CD4-positive, alpha-beta memory T cell (primary cell): ENCODE data around the gene DNAH10. TPM values are rescaled to one million over a fixed set of nuclear protein-coding genes. Genes with fewer than 3 reads are reported as not detected.
A peak's percentile ranks its signal among the peaks of the same experiment; 100 is the strongest.

Experiments used
- CTCF ChIA-PET: fragments of 350-600 bp; sonication (Branson Sonifier 250); formaldehyde crosslinking; loops from one replicate; lab custom pipeline; 2021; ENCODE audit warnings: inconsistent platforms; ENCODE audit not compliant: partially characterized antibody; lab: Charles Lee
- POLR2A ChIA-PET: fragments of 350-600 bp; sonication (Branson Sonifier 250); formaldehyde crosslinking; loops from one replicate; lab custom pipeline; 2021; ENCODE audit not compliant: partially characterized antibody; lab: Charles Lee
- DNase-seq, 5 donors: peaks; one replicate each; pipeline versions ENCODE4 v3.0.0 to v3.0.0-alpha.2; 2020 to 2022; ENCODE audit warnings: mixed read lengths in 1 of 5
- H3K27ac ChIP-seq: one replicate; pipeline ENCODE4 v1.7.0; 2013; ENCODE audit warnings: low read depth, low read length
- H3K27me3 ChIP-seq: 2 replicates; pipeline ENCODE4 v1.7.0; 2013; ENCODE audit warnings: mild to moderate bottlenecking, low read length, moderate library complexity; ENCODE audit not compliant: insufficient read depth
- H3K36me3 ChIP-seq: 2 replicates; pipeline ENCODE4 v1.7.0; 2013; ENCODE audit warnings: mild to moderate bottlenecking, low read length, moderate library complexity; ENCODE audit not compliant: insufficient read depth
- H3K4me1 ChIP-seq: 2 replicates; pipeline ENCODE4 v1.7.0; 2013; ENCODE audit warnings: mild to moderate bottlenecking, low read length, moderate library complexity; ENCODE audit not compliant: insufficient read depth
- H3K4me3 ChIP-seq, 2 donors: one replicate each; pipeline ENCODE4 v1.7.0; 2013; ENCODE audit warnings: low read length in 2 of 2, mild to moderate bottlenecking in 1 of 2
- H3K9me3 ChIP-seq, 2 donors: one replicate each; pipeline ENCODE4 v1.7.0; 2013; ENCODE audit warnings: low read length in 2 of 2, control low read depth in 1 of 2; ENCODE audit not compliant: control insufficient read depth in 1 of 2
- H3K27ac Mint-ChIP-seq, 7 donors: one replicate each; pipeline ENCODE4 v1.8.0; 2020 to 2021; ENCODE audit warnings: mixed read lengths in 7 of 7, mild to moderate bottlenecking in 6 of 7, inconsistent platforms in 3 of 7, moderate library complexity in 3 of 7
- H3K27me3 Mint-ChIP-seq, 2 donors: one replicate each; pipeline ENCODE4 v1.8.0; 2020 to 2021; ENCODE audit warnings: mixed read lengths in 2 of 2
- H3K36me3 Mint-ChIP-seq, 2 donors: one replicate each; pipeline ENCODE4 v1.8.0; 2020 to 2021; ENCODE audit warnings: mixed read lengths in 2 of 2, inconsistent platforms in 1 of 2, mild to moderate bottlenecking in 1 of 2
- H3K4me1 Mint-ChIP-seq, 4 donors: one replicate each; pipeline ENCODE4 v1.8.0; 2020 to 2021; ENCODE audit warnings: mixed read lengths in 4 of 4, mild to moderate bottlenecking in 1 of 4
- H3K4me3 Mint-ChIP-seq, 8 donors: one replicate each; pipeline ENCODE4 v1.8.0; 2020 to 2021; ENCODE audit warnings: mixed read lengths in 8 of 8, mild to moderate bottlenecking in 7 of 8, moderate library complexity in 6 of 8, inconsistent platforms in 3 of 8
- H3K9me3 Mint-ChIP-seq, 8 donors: one replicate each; pipeline ENCODE4 v1.8.0; 2020 to 2021; ENCODE audit warnings: mixed read lengths in 8 of 8, mild to moderate bottlenecking in 5 of 8, inconsistent platforms in 3 of 8, moderate library complexity in 1 of 8
- intact Hi-C: fragments of 100-400 bp; cut with micrococcal nuclease; formaldehyde crosslinking; loops from one replicate; pipeline ENCODE4 v1.15.1; 2023
- polyA plus RNA-seq, 2 donors: library from polyadenylated mRNA; unstranded; fragments of 300-500 nt; fragmentation: Illumina TruSeq; gene quantifications; one replicate each; pipeline ENCODE4 v1.2.3, GENCODE V29; 2021
- total RNA-seq, 2 experiments: library from RNA; stranded (reverse); gene quantifications; one replicate each; pipeline ENCODE4 v1.2.3, GENCODE V29; 2021

Gene DNAH10
- total and polyA plus RNA-seq, 4 experiments from 2014 or later = 0.06 to 0.08 (median 0.06) TPM; not detected in 1

GRCh38 chr12:123757561-123757960, 4.5 kb upstream of the DNAH10 start:
- Histone ChIP-seq H3K9me3 (no peaks in the 10 kb centered on the region), H3K27ac (no peak overlapping the region), H3K36me3 (peaks cover 25% of the 10 kb centered on the region), H3K27me3 (no peaks in the 10 kb centered on the region), H3K4me1 (peaks cover 3% of the 10 kb centered on the region), H3K4me3 (no peak overlapping the region)
- ChIA-PET POLR2A (no interaction called here), CTCF (no interaction called here)
- H3K4me1 Mint-ChIP-seq = peaks cover 0 to 5% (median 0%) of the 10 kb centered on the region in 4 donors
- H3K27ac Mint-ChIP-seq = peak overlapping the region in 1 of 7 donors; percentile 51
- DNase-seq = no peak
- intact Hi-C loops = no loop called here
- H3K27me3 Mint-ChIP-seq = no peaks in the 10 kb centered on the region
- peaks cover 36 to 39% of the 10 kb centered on the region in 2 donors for H3K36me3 Mint-ChIP-seq
- no peak overlapping the region for H3K4me3 Mint-ChIP-seq
- H3K9me3 Mint-ChIP-seq = no peaks in the 10 kb centered on the region

DNA sequence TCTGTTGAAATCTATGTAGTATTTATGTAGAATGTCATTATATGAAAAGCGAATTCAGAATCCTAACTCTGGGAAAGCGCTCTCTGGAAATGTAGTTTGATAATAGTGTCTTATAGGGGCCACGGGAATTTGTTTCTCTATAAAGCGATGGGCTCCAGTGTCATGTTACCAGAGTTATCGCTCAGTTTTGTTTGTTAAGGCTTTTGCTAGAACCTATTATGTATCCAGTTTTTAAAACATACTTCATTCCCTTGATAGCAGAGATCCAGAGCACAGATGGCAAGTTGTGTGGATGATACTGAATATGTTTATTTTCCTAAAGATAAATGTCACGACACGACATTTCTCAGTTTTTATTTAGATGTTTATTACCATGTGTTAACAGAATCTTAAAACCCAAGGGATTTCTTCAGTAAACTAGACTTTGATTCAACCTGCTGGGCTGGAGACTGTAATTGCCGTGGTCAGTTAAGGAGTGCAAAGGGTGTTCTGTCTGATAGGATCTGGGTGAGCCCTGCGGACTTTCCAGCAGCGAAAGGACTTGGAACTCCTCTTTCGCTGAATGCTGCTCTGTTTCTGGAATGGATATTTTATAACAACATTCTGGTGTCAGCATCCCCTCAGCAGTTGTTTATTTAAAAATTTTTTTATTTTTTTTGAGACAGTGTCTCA, 1.7 kb upstream of the DNAH10 start:
- Histone ChIP-seq H3K9me3 (no peaks in the 10 kb centered on the region), H3K27ac (no peak overlapping the region), H3K36me3 (peaks cover 4% of the 10 kb centered on the region), H3K27me3 (no peaks in the 10 kb centered on the region), H3K4me3 (no peak overlapping the region), H3K4me1 (peaks cover 7% of the 10 kb centered on the region)
- Mint-ChIP-seq H3K27me3 (peaks cover 3 to 6% of the 10 kb centered on the region in 2 donors), H3K4me3 (peak overlapping the region in 2 of 8 donors; percentile 2 to 13), H3K36me3 (peaks cover 18% of the 10 kb centered on the region in 2 donors), H3K4me1 (peaks cover 0 to 5% (median 0%) of the 10 kb centered on the region in 4 donors), H3K27ac (no peak overlapping the region), H3K9me3 (no peaks in the 10 kb centered on the region)
- intact Hi-C loops = loop anchor here (5.0 kb wide), 1 partner anchor 222 kb away; no protein-coding TSS in a partner anchor
- CTCF ChIA-PET = no interaction called here
- POLR2A ChIA-PET = no interaction called here
- DNase-seq = no peak

DNA sequence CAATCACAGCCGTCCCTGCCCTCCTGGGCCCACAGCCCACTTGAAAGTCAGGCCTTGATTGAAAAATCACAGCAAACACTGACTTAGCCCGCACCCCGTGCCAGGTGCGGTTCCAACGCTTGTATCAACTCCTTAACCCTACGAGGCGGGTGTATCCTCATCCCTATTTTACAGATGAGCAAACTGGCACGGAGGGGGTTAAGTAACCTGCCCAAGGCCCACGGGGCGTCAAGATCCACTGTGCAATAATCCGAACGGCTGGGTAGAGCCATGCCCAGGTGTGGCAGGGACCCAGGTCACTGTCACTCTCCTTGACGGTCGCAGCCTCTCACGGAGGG, 583 bp downstream of the DNAH10 start:
- Histone ChIP-seq H3K36me3 (no peaks in the 10 kb centered on the region), H3K27me3 (no peaks in the 10 kb centered on the region), H3K4me1 (peaks cover 10% of the 10 kb centered on the region), H3K27ac (no peak overlapping the region), H3K9me3 (no peaks in the 10 kb centered on the region), H3K4me3 (peak overlapping the region in 1 of 2 donors; percentile 27)
- no peak for DNase-seq
- Mint-ChIP-seq H3K4me3 (peak overlapping the region; percentile 27 to 89 (median 82)), H3K27ac (no peak overlapping the region), H3K27me3 (peaks cover 3 to 6% of the 10 kb centered on the region in 2 donors), H3K4me1 (peaks cover 0 to 10% (median 4%) of the 10 kb centered on the region in 4 donors), H3K9me3 (no peaks in the 10 kb centered on the region), H3K36me3 (peaks cover 9 to 14% of the 10 kb centered on the region in 2 donors)
- intact Hi-C loops = loop anchor here (5.0 kb wide), 1 partner anchor 220 kb away; no protein-coding TSS in a partner anchor
- POLR2A ChIA-PET = no interaction called here
- CTCF ChIA-PET = no interaction called here

GRCh38 chr12:123763093-123763492, 992 bp downstream of the DNAH10 start:
- no peaks in the 10 kb centered on the region for H3K9me3 Mint-ChIP-seq
- H3K27ac ChIP-seq = no peak overlapping the region
- H3K36me3 Mint-ChIP-seq = peaks cover 7 to 11% of the 10 kb centered on the region in 2 donors
- peaks cover 3 to 6% of the 10 kb centered on the region in 2 donors for H3K27me3 Mint-ChIP-seq
- H3K4me3 Mint-ChIP-seq = peak overlapping the region in 5 of 8 donors; percentile 33 to 89 (median 39)
- intact Hi-C loops = loop anchor here (5.0 kb wide), 1 partner anchor 219 kb away; no protein-coding TSS in a partner anchor
- ChIA-PET CTCF (no interaction called here), POLR2A (no interaction called here)
- peaks cover 12% of the 10 kb centered on the region for H3K4me1 ChIP-seq
- DNase-seq = no peak
- H3K27ac Mint-ChIP-seq = no peak overlapping the region
- peaks cover 0 to 10% (median 5%) of the 10 kb centered on the region in 4 donors for H3K4me1 Mint-ChIP-seq
- no peaks in the 10 kb centered on the region for H3K27me3 ChIP-seq
- no peaks in the 10 kb centered on the region for H3K36me3 ChIP-seq
- H3K9me3 ChIP-seq = no peaks in the 10 kb centered on the region
- H3K4me3 ChIP-seq = no peak overlapping the region

GRCh38 chr12:123764109-123764508, 2.0 kb downstream of the DNAH10 start:
- Histone ChIP-seq H3K4me1 (peaks cover 12% of the 10 kb centered on the region), H3K27ac (no peak overlapping the region), H3K27me3 (no peaks in the 10 kb centered on the region), H3K4me3 (no peak overlapping the region), H3K9me3 (no peaks in the 10 kb centered on the region), H3K36me3 (no peaks in the 10 kb centered on the region)
- intact Hi-C loops = loop anchor here (5.0 kb wide), 1 partner anchor 218 kb away; no protein-coding TSS in a partner anchor
- H3K9me3 Mint-ChIP-seq = no peaks in the 10 kb centered on the region
- H3K27ac Mint-ChIP-seq = no peak overlapping the region
- POLR2A ChIA-PET = no interaction called here
- H3K27me3 Mint-ChIP-seq = peaks cover 3 to 6% of the 10 kb centered on the region in 2 donors
- peak overlapping the region in 3 of 8 donors; percentile 10 to 20 (median 18) for H3K4me3 Mint-ChIP-seq
- H3K36me3 Mint-ChIP-seq = peaks cover 4 to 9% of the 10 kb centered on the region in 2 donors
- CTCF ChIA-PET = no interaction called here
- peaks cover 0 to 10% (median 6%) of the 10 kb centered on the region in 4 donors for H3K4me1 Mint-ChIP-seq
- DNase-seq = no peak

- Mint-ChIP-seq H3K36me3 (no peaks in the 10 kb centered on the region), H3K4me1 (peaks cover 0 to 10% (median 6%) of the 10 kb centered on the region in 4 donors), H3K4me3 (no peak overlapping the region), H3K27ac (no peak overlapping the region), H3K9me3 (no peaks in the 10 kb centered on the region), H3K27me3 (peaks cover 3 to 6% of the 10 kb centered on the region in 2 donors)
- POLR2A ChIA-PET = no interaction called here
- no peaks in the 10 kb centered on the region for H3K36me3 ChIP-seq
- DNase-seq = no peak
- intact Hi-C loops = no loop called here
- CTCF ChIA-PET = no interaction called here
- no peaks in the 10 kb centered on the region for H3K27me3 ChIP-seq
- no peaks in the 10 kb centered on the region for H3K9me3 ChIP-seq
- H3K27ac ChIP-seq = no peak overlapping the region
- H3K4me3 ChIP-seq = no peak overlapping the region
- peaks cover 12% of the 10 kb centered on the region for H3K4me1 ChIP-seq
Measured at GRCh38 chr12:123765504-123766035, 3.5 kb downstream of the DNAH10 start.

- no peaks in the 10 kb centered on the region for H3K36me3 ChIP-seq
- peaks cover 0 to 6% (median 5%) of the 10 kb centered on the region in 4 donors for H3K4me1 Mint-ChIP-seq
- no peaks in the 10 kb centered on the region for H3K36me3 Mint-ChIP-seq
- no peaks in the 10 kb centered on the region for H3K27me3 ChIP-seq
- POLR2A ChIA-PET = no interaction called here
- no peak overlapping the region for H3K27ac ChIP-seq
- no peaks in the 10 kb centered on the region for H3K9me3 ChIP-seq
- H3K27me3 Mint-ChIP-seq = peaks cover 3 to 6% of the 10 kb centered on the region in 2 donors
- CTCF ChIA-PET = no interaction called here
- intact Hi-C loops = no loop called here
- DNase-seq = peak in 1 of 5 donors; percentile 3
- H3K27ac Mint-ChIP-seq = no peak overlapping the region
- H3K4me3 Mint-ChIP-seq = peak overlapping the region in 1 of 8 donors; percentile 9
- H3K4me3 ChIP-seq = no peak overlapping the region
- H3K4me1 ChIP-seq = peaks cover 9% of the 10 kb centered on the region
- H3K9me3 Mint-ChIP-seq = peaks cover 0 to 1% (median 0%) of the 10 kb centered on the region in 8 donors
Measured at GRCh38 chr12:123767613-123768012, 5.5 kb downstream of the DNAH10 start.
